HUES6 (cell line): ENCODE data around the gene GTF2IRD1.

Experiments
- H3K27ac ChIP-seq: 2 replicates; pipeline ENCODE4 v1.7.0; 2013; ENCODE audit warnings: low read depth, mild to moderate bottlenecking, low read length, inconsistent platforms
- H3K27me3 ChIP-seq: 2 replicates; pipeline ENCODE4 v1.6.1; 2013; ENCODE audit warnings: low read length; ENCODE audit not compliant: control insufficient read depth, insufficient read depth
- H3K36me3 ChIP-seq: 2 replicates; pipeline ENCODE4 v1.6.1; 2013; ENCODE audit warnings: low read length; ENCODE audit not compliant: control insufficient read depth, insufficient read depth
- H3K4me1 ChIP-seq: 2 replicates; pipeline ENCODE4 v1.6.1; 2013; ENCODE audit warnings: low read length; ENCODE audit not compliant: control insufficient read depth, insufficient read depth
- H3K4me3 ChIP-seq: 2 replicates; pipeline ENCODE4 v1.5.1; 2013; ENCODE audit warnings: low read depth, low read length
- H3K9ac ChIP-seq: one replicate; pipeline ENCODE4 v1.6.1; 2013; ENCODE audit warnings: mild to moderate bottlenecking, low read length
- H3K9me3 ChIP-seq: 2 replicates; pipeline ENCODE4 v1.6.1; 2013; ENCODE audit warnings: low read depth, low read length; ENCODE audit not compliant: control insufficient read depth, insufficient read depth

Gene GTF2IRD1

DNA sequence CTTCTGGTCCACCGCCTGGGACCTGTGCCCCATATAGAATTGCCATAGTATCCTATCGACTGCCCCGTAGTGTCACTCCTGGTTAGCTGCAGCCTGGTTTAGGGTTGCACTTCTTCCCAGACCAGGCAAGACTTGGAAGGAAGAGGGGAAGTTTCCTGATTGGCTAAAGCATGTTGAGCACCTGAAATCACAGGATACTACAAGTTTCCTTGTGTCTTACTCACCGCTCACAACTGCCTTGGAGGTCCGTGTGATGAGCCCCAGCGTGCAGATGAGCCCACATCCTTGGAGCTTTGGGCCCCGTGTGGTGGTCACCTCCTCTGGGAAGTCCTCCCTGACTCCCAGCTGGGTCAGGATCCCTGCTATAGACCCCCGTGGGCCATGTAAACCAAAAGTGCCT lies 129.9 kb downstream of the GTF2IRD1 start:
- Histone ChIP-seq H3K36me3 (peaks cover 3% of the 10 kb centered on the region; the same call in 1 of the 2 replicates), H3K27ac (no peak overlapping the region), H3K4me1 (peaks cover 6% of the 10 kb centered on the region; the same call in 1 of the 2 replicates), H3K9ac (no peak overlapping the region), H3K9me3 (no peaks in the 10 kb centered on the region), H3K4me3 (no peak overlapping the region), H3K27me3 (no peaks in the 10 kb centered on the region)

DNA sequence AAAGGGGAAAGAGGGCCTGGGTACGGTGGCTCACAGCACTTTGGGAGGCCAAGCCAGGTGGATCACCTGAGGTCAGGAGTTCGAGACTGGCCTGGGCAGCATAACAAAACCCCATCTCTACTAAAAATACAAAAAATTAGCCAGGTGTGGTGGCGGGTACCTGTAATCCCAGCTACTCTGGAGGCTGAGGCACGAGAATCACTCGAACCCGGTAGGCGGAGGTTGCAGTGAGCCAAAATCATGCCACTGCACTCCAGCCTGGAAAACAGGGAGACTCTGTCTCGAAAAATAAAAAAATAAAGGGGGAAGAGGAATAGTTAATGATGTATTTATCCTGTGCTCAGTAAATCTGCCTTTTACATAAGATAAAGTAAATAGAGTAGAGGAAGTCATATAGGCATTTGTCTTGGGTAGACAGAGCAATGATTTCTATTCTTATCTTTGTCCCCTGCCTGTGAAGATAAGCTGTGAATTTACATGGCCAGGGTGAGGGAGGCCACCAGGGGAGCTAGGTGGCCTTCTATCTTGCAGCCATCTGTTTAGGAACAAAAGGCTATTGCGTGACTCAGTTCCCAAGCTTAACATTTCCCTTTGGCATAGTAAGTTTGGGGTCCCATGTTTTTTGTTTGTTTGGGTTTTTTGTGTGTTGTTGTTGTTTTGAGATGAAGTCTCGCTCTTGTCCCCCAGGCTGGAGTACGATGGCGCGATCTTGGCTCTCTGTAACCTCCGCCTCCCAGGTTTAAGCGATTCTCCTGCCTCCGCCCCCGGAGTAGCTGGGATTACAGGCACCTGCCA lies 130.7 kb downstream of the GTF2IRD1 start:
- Histone ChIP-seq H3K4me3 (no peak overlapping the region), H3K9me3 (no peaks in the 10 kb centered on the region), H3K27me3 (no peaks in the 10 kb centered on the region)

DNA sequence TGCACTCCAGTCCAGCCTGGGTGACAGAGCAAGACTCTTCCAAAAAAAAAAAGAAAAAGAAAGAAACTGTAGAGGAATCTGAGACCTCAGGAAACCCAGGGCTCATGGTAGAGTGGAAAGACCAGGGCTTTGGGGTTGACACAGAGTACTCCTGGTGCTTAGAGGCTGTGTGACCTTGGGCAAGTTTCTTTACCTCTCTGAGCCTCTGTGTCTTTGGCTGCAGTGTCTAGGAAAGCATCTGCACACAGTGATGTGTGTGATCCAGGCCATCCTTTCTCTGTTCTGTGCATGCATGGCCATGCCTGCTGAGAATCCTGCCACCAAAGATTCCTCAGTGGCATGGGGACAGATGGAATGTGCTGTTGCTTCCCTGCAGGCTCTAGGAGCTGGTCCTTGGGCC lies 132.1 kb downstream of the GTF2IRD1 start:
- Histone ChIP-seq H3K9ac (no peak overlapping the region), H3K36me3 (peaks cover 11% of the 10 kb centered on the region), H3K4me3 (no peak overlapping the region), H3K4me1 (peaks cover 6% of the 10 kb centered on the region; the same call in 1 of the 2 replicates), H3K27me3 (no peaks in the 10 kb centered on the region), H3K9me3 (no peaks in the 10 kb centered on the region), H3K27ac (no peak overlapping the region)

More for the DNA sequence above, 130.7 kb downstream of the GTF2IRD1 start:
- no peak overlapping the region for H3K9ac ChIP-seq
- H3K4me1 ChIP-seq: peaks cover 6% of the 10 kb centered on the region; the same call in 1 of the 2 replicates
- H3K27ac ChIP-seq: no peak overlapping the region
- H3K36me3 ChIP-seq: peaks cover 3% of the 10 kb centered on the region; the same call in 1 of the 2 replicates

DNA sequence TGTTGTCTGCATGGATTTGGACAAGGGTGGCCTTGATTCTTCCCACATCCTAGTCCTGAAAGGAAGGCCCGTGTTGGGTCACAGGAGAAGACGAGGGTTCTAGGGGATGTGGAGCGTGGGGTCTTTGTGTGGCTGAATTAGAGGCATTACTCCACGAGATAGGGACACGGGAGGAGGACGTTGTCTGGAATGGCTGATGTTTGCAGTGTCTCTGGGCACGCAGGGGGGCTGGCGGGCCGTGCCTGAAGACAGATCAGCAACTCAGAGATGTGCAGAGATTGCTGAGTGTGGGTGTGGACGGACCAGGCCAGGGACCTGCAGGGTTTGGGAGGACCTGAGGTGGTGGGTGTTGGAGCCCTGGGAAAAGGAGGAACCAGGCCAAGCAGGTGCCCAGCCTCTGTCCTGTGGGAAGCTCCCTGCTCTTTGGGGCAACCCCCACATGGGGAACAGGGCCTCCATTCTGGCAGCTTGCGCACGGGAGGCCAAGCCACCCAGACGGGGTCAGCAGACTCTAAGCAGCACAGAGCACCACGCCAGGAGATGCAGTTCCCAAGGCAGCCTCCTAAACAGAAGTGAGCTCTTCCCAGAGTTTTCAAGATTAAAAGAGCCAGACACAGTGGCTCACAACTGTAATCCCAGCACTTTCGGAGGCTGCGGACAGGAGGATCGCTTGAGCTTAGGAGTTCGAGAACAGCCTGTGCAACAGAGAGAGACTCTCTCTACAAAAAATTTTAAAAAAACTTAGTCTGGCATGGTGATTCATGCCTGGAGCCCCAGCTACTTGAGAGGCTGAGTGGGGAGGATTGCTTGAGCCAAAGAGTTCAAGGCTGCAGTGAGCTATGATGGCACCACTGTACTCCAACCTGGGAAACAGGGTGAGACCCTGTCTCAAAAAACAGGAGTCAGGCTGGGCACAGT lies 132.8 kb downstream of the GTF2IRD1 start:
- no peak overlapping the region; the same call in 1 of the 2 replicates for H3K27ac ChIP-seq
- peaks cover 6% of the 10 kb centered on the region; the same call in 1 of the 2 replicates for H3K4me1 ChIP-seq
- no peaks in the 10 kb centered on the region for H3K27me3 ChIP-seq
- H3K36me3 ChIP-seq: peaks cover 16% of the 10 kb centered on the region
- no peak overlapping the region for H3K4me3 ChIP-seq
- no peaks in the 10 kb centered on the region for H3K9me3 ChIP-seq
- H3K9ac ChIP-seq: peak overlapping the region; percentile 32

DNA sequence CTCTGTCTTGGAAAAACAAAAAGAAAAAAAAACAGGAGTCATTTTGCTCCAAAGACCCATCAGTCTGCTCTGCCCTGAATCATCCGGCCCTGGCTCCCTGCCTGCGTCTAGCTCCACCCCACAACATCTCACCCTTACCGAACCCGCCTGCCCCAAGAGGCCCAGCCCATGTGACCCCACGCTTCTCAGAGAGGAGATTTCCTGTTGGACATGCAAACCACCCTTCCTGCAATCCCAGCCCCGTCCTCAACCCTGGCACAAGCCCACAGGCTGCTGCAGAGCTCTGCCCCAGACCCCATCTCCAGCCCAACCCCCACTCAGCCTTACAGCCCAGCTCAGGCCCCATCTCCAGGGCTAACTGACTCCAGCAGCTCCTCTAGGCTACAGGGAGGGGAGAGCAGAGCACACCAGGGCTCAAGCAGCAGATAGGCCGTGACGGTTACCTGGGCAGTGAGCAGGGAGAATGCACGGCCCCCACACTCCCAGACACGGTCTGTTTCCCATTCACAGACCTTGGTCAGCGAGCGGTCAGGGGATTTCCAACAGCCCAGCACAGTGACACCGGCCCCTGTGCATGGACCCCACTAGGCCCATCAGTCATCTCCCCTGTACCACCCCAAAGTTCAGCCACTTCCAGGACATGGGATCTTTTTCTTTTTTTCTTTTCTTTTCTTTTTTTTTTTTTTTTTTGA lies 133.9 kb downstream of the GTF2IRD1 start:
- Histone ChIP-seq H3K27me3 (no peaks in the 10 kb centered on the region), H3K4me3 (no peak overlapping the region), H3K4me1 (peaks cover 6% of the 10 kb centered on the region; the same call in 1 of the 2 replicates), H3K9ac (no peak overlapping the region), H3K9me3 (no peaks in the 10 kb centered on the region), H3K27ac (no peak overlapping the region), H3K36me3 (peaks cover 18% of the 10 kb centered on the region)

DNA sequence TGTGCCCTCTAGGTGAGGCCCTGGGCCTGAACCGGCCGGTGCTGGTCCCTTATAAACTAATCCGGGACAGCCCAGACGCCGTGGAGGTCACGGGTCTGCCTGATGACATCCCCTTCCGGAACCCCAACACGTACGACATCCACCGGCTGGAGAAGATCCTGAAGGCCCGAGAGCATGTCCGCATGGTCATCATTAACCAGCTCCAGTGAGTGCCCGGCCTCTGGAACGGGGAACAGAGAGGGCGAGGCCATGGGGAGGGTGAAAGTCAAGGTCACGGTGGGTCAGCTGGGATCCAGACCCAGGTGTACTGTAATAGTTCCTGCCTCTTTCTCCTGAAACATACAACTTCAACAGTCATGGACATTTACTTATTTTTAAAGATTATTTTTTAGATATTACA lies 137.1 kb downstream of the GTF2IRD1 start:
- no peak overlapping the region for H3K9ac ChIP-seq
- no peaks in the 10 kb centered on the region for H3K27me3 ChIP-seq
- no peak overlapping the region for H3K27ac ChIP-seq
- peaks cover 34% of the 10 kb centered on the region for H3K36me3 ChIP-seq
- H3K4me1 ChIP-seq: peaks cover 6% of the 10 kb centered on the region; the same call in 1 of the 2 replicates
- H3K9me3 ChIP-seq: no peaks in the 10 kb centered on the region
- no peak overlapping the region for H3K4me3 ChIP-seq

DNA sequence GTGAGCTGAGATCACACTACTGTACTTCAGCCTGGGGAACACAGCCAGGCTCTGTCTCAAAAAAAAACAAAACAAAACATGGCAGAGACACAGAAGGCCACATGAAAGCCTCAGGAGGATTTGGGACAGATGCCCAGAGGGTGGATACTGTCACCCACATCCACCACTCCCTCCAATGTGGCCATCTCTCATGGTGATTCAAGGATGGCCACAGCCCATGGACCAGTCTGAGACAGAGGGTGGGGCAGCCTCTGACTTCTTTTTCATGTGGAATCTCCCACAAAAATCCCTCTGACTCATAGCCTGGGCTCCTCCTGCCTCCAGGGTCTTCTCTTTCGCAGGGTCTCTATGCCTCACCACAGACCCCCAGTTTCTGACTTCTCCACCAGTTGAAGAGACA lies 144.9 kb downstream of the GTF2IRD1 start:
- H3K4me3 ChIP-seq: no peak overlapping the region
- no peak overlapping the region for H3K27ac ChIP-seq
- no peak overlapping the region for H3K9ac ChIP-seq
- H3K4me1 ChIP-seq: no peaks in the 10 kb centered on the region
- no peaks in the 10 kb centered on the region for H3K9me3 ChIP-seq
- H3K27me3 ChIP-seq: no peaks in the 10 kb centered on the region
- H3K36me3 ChIP-seq: peaks cover 60% of the 10 kb centered on the region

DNA sequence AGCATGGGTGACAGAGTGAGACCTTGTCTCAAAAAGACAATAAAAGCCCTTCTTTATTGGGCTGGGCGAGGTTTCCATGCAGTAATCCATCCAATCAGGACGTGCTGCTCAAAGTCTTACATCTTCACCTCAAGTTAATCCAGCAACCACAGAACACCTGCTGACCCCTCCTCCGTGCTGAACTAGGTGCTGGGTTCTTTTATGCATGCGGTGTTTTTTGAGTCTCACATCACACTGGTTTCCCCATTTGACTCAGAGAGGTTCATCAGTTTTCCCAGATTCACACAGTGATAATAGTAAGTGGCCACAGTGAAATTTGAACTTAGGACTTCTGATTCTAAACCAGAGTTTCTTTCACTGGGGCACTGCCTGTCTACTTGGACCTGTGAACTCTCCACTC lies 145.5 kb downstream of the GTF2IRD1 start:
- Histone ChIP-seq H3K4me1 (no peaks in the 10 kb centered on the region), H3K9ac (no peak overlapping the region), H3K9me3 (no peaks in the 10 kb centered on the region), H3K27ac (no peak overlapping the region), H3K27me3 (no peaks in the 10 kb centered on the region), H3K36me3 (peaks cover 58% of the 10 kb centered on the region), H3K4me3 (no peak overlapping the region)

DNA sequence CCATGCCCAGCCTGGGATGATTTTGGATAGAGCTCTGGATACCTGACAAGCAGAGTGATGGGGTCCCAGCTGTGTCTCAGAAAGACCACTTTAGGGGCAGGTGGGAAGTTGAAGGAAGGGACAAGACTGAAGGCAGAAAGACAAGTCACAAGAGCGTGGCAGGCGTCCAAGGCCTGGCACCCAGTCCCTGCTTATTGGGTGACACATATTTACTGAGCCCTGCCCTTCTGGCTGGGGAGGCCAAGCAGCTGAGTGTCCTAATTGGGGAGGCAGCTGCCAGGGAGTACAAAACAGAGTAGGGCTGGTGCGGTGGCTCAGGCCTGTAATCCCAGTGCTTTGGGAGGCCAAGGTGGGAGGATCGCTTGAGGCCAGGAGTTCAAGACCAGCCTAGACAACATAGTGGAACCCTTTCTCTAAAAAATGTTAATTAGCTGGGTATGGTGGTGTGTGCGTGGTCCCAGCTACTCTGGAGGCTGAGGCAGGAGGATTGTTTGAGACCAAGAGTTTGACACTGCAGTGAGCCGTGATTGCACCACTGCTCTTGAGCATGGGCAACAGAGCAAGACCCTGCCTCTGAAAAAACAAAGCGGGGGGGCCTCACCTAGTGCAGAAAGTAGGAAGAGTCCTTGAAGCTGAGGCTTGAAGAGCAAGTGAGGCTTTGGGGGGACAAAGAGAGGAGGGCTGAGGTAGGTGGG lies 150.8 kb downstream of the GTF2IRD1 start:
- Histone ChIP-seq H3K27me3 (no peaks in the 10 kb centered on the region), H3K27ac (no peak overlapping the region), H3K4me1 (peaks cover 5% of the 10 kb centered on the region), H3K4me3 (no peak overlapping the region), H3K9me3 (no peaks in the 10 kb centered on the region), H3K36me3 (peaks cover 18% of the 10 kb centered on the region), H3K9ac (no peak overlapping the region)
